Keratinocyte (primary cell): ENCODE results near the gene SDK2.

Experiments used
- CTCF ChIP-seq, 3 experiments: IDR thresholded peaks in 1 of 3; conservative IDR thresholded peaks in 1 of 3; optimal IDR thresholded peaks in 1 of 3; 2 replicates in 2 of 3; 3 replicates in 1 of 3; pipeline versions ENCODE3 to v1.5.1; 2011; ENCODE audit warnings: low read length in 3 of 3, mild to moderate bottlenecking in 3 of 3, moderate library complexity in 2 of 3, control low read depth in 1 of 3, inconsistent platforms in 1 of 3; ENCODE audit not compliant: insufficient read depth in 2 of 3; ENCODE audit errors: extremely low read depth in 1 of 3
- EZH2 ChIP-seq: IDR thresholded peaks from one replicate; pipeline ENCODE4 v1.6.1; 2012; ENCODE audit warnings: inconsistent platforms, mild to moderate bottlenecking, low read length, moderate library complexity

- TF ChIP-seq EZH2, result no peak
- no peak for TF ChIP-seq CTCF (optimal IDR thresholded peaks at IDR 0.05 in 1 of 3, IDR thresholded peaks at IDR 0.05 in 1 of 3, conservative IDR thresholded peaks at IDR 0.05 in 1 of 3; ENCODE audit: extremely low read depth in 1 of 3, insufficient read depth in 2 of 3, low read length in 3 of 3)
These were observed 359.2 kb downstream of the SDK2 start for GRCh38 chr17:73284906-73285602.
